NT2/D1 (cell line): ENCODE data around the gene POLR2L.

ENCODE experiments used
- SUZ12 ChIP-seq: IDR thresholded peaks from 2 replicates; pipeline ENCODE4 v1.6.1; 2011; ENCODE audit not compliant: insufficient read length, insufficient read depth; ENCODE audit errors: extremely low read depth
- YY1 ChIP-seq: IDR thresholded peaks from 2 replicates; pipeline ENCODE4 v1.6.1; 2011; ENCODE audit not compliant: insufficient read length, insufficient read depth
- ZNF274 ChIP-seq: IDR thresholded peaks from 2 replicates; pipeline ENCODE4 v1.6.1; 2011; ENCODE audit warnings: mild to moderate bottlenecking, low read depth, low read length

GRCh38 chr11:888310-889212, 46.2 kb upstream of the POLR2L start:
- TF ChIP-seq ZNF274 (no peak), YY1 (no peak), SUZ12 (no peak)
